ENCODE data around the gene HOXB2. TPM values are rescaled to one million over a fixed set of nuclear protein-coding genes. Genes with fewer than 3 reads are reported as not detected.

Gene HOXB2
- total and polyA plus RNA-seq, 9 of the 15 experiments (the other 6 are each of a cell fraction or from before 2014, with no cell fraction given), result 2.1 to 97.7 (median 21.2) TPM

DNA sequence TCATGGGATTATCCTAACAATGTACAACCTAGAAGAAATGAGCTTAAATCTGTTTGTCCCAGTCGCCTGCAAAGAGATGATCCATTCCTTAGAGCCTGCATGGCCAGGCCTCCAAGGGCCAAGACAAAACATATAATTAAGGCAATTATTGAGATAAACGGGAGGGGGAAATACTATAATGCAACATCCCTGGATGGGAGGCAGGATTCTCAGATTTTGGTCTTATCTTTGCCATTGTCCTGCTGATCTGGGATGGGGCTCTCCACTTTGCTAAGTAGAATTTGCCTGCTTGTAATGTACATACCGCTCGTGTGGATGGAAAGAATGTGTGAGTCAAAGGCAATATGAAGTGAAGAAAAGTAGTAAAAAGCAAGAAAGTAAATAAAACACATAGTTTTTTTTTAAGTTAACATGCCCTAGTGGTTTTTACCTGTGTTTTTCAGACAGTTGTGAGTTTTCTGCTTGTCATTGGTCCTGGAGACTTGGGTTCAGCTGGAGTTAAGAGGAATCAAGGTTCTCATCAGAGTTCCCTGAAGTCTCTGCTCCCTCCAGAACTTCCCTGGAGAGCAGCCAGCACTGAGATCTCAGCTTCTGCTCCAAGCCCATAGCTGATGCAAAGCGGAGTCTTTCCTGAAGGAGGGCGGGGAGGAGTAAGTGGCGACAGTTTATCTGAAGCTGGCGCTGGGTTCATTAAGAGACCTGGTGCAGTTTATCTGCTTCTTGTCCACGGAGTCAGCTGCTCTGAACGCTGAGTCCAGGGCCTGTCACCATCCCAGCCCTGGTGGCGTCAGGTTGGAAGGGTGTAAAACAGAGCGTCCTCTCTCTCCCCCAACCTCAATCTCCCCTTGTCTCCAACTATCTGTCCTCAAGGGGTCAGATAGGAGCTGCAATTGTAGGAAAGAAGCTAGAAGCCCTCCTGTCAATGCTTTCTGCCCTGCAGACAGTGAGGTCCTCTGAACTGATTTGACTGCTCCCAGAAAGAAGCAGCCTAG is 44.2 kb downstream of the HOXB2 start (continued):
- TF ChIP-seq GTF2F1 (IDR thresholded peaks at IDR 0.05; ENCODE audit: low read depth, low read length), result no peak
- TF ChIP-seq ZC3H11A (IDR thresholded peaks at IDR 0.05; ENCODE audit: low read depth, low read length), result no peak
- peak; percentile 56; the same call in 1 of the 2 replicates for TF ChIP-seq SOX6 (IDR thresholded peaks at IDR 0.05)
- no peak for TF ChIP-seq NFE2L1 (tag; IDR thresholded peaks at IDR 0.05; ENCODE audit: borderline replicate concordance, low read depth)
- peak; percentile 59; the same call in 1 of the 2 replicates for TF ChIP-seq CBFA2T3 (IDR thresholded peaks at IDR 0.05)
- no peak for TF ChIP-seq CBX5 (IDR thresholded peaks at IDR 0.05; ENCODE audit: borderline replicate concordance, low read depth)
- no peak for TF ChIP-seq ZBTB17 (CRISPR knock-in tag; IDR thresholded peaks at IDR 0.05)
- TF ChIP-seq, protein P1, sequence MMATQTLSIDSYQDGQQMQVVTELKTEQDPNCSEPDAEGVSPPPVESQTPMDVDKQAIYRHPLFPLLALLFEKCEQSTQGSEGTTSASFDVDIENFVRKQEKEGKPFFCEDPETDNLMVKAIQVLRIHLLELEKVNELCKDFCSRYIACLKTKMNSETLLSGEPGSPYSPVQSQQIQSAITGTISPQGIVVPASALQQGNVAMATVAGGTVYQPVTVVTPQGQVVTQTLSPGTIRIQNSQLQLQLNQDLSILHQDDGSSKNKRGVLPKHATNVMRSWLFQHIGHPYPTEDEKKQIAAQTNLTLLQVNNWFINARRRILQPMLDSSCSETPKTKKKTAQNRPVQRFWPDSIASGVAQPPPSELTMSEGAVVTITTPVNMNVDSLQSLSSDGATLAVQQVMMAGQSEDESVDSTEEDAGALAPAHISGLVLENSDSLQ (IDR thresholded peaks at IDR 0.05), result peak; percentile 69
- no peak for TF ChIP-seq ELF2 (CRISPR knock-in tag; IDR thresholded peaks at IDR 0.05)
- no peak for TF ChIP-seq CREBBP (IDR thresholded peaks at IDR 0.05; ENCODE audit: low read depth, low read length)
- TF ChIP-seq ZNF408 (CRISPR knock-in tag; IDR thresholded peaks at IDR 0.05; ENCODE audit: low read depth), result no peak
- TF ChIP-seq, protein P2, sequence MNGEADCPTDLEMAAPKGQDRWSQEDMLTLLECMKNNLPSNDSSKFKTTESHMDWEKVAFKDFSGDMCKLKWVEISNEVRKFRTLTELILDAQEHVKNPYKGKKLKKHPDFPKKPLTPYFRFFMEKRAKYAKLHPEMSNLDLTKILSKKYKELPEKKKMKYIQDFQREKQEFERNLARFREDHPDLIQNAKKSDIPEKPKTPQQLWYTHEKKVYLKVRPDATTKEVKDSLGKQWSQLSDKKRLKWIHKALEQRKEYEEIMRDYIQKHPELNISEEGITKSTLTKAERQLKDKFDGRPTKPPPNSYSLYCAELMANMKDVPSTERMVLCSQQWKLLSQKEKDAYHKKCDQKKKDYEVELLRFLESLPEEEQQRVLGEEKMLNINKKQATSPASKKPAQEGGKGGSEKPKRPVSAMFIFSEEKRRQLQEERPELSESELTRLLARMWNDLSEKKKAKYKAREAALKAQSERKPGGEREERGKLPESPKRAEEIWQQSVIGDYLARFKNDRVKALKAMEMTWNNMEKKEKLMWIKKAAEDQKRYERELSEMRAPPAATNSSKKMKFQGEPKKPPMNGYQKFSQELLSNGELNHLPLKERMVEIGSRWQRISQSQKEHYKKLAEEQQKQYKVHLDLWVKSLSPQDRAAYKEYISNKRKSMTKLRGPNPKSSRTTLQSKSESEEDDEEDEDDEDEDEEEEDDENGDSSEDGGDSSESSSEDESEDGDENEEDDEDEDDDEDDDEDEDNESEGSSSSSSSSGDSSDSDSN (IDR thresholded peaks at IDR 0.05; ENCODE audit: borderline replicate concordance in 1 of 2, low read depth in 2 of 2, low read length in 2 of 2), result peak; percentile 33 to 88; a peak in 2 of 4 replicates
- TF ChIP-seq CREM (IDR thresholded peaks at IDR 0.05; ENCODE audit: low read depth), result peak; percentile 37; the same call in 1 of the 2 replicates
- TF ChIP-seq PTRF (tag; IDR thresholded peaks at IDR 0.05), result no peak
- TF ChIP-seq SMARCB1 (IDR thresholded peaks at IDR 0.05; ENCODE audit: insufficient read length, low read depth), result no peak
- TF ChIP-seq, protein P3, sequence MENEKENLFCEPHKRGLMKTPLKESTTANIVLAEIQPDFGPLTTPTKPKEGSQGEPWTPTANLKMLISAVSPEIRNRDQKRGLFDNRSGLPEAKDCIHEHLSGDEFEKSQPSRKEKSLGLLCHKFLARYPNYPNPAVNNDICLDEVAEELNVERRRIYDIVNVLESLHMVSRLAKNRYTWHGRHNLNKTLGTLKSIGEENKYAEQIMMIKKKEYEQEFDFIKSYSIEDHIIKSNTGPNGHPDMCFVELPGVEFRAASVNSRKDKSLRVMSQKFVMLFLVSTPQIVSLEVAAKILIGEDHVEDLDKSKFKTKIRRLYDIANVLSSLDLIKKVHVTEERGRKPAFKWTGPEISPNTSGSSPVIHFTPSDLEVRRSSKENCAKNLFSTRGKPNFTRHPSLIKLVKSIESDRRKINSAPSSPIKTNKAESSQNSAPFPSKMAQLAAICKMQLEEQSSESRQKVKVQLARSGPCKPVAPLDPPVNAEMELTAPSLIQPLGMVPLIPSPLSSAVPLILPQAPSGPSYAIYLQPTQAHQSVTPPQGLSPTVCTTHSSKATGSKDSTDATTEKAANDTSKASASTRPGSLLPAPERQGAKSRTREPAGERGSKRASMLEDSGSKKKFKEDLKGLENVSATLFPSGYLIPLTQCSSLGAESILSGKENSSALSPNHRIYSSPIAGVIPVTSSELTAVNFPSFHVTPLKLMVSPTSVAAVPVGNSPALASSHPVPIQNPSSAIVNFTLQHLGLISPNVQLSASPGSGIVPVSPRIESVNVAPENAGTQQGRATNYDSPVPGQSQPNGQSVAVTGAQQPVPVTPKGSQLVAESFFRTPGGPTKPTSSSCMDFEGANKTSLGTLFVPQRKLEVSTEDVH (IDR thresholded peaks at IDR 0.05; ENCODE audit: low read depth, partially characterized antibody), result no peak
- no peak for TF ChIP-seq POLR2AphosphoS2 (IDR thresholded peaks at IDR 0.05; ENCODE audit: low read length)
- TF ChIP-seq, protein P4, sequence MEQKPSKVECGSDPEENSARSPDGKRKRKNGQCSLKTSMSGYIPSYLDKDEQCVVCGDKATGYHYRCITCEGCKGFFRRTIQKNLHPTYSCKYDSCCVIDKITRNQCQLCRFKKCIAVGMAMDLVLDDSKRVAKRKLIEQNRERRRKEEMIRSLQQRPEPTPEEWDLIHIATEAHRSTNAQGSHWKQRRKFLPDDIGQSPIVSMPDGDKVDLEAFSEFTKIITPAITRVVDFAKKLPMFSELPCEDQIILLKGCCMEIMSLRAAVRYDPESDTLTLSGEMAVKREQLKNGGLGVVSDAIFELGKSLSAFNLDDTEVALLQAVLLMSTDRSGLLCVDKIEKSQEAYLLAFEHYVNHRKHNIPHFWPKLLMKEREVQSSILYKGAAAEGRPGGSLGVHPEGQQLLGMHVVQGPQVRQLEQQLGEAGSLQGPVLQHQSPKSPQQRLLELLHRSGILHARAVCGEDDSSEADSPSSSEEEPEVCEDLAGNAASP (IDR thresholded peaks at IDR 0.05), result no peak
- TF ChIP-seq ZNF347 (CRISPR knock-in tag; IDR thresholded peaks at IDR 0.05; ENCODE audit: low read depth), result no peak
- TF ChIP-seq PML (IDR thresholded peaks at IDR 0.05; ENCODE audit: low read length), result no peak
- TF ChIP-seq POLR2H (tag; IDR thresholded peaks at IDR 0.05; ENCODE audit: low read depth), result no peak
